H1 (cell line): ENCODE data around the gene FGF5. TPM values are rescaled to one million over a fixed set of nuclear protein-coding genes. Genes with fewer than 3 reads are reported as not detected.

Experiments
- CTCF ChIA-PET: fragments of 300-600 bp; sonication (Branson Sonifier 250); formaldehyde crosslinking; loops from one replicate; lab custom pipeline; 2021; ENCODE audit not compliant: partially characterized antibody; lab: Charles Lee
- POLR2A ChIA-PET: fragments of 300-600 bp; sonication (Branson Sonifier 250); formaldehyde crosslinking; loops from one replicate; lab custom pipeline; 2021; ENCODE audit warnings: inconsistent platforms; ENCODE audit not compliant: partially characterized antibody; lab: Charles Lee
- DNase-seq, 2 experiments: peaks; one replicate each; pipeline versions ENCODE4 v3.0.0 to v3.0.0-alpha.2; 2010 to 2022; ENCODE audit warnings: low spot score in 2 of 2, low read depth in 1 of 2, mixed read lengths in 1 of 2
- FAIRE-seq: peaks from 2 replicates; lab custom pipeline; 2011; peaks lifted over from hg19 to GRCh38; lab: Jason Lieb, UNC
- H2AFZ ChIP-seq: 2 replicates; pipeline ENCODE4 v1.8.1; 2012; ENCODE audit warnings: low read length, inconsistent platforms
- H2AK5ac ChIP-seq: 2 replicates; pipeline ENCODE4 v1.6.1; 2013; ENCODE audit warnings: low read depth, low read length
- H2BK120ac ChIP-seq: replicated peaks from 2 replicates; pipeline ENCODE3; 2013; ENCODE audit warnings: low read depth, low read length, inconsistent platforms
- H2BK12ac ChIP-seq: 2 replicates; pipeline ENCODE4 v1.6.1; 2013; ENCODE audit warnings: low read depth, low read length
- H2BK15ac ChIP-seq: 2 replicates; pipeline ENCODE4 v1.6.1; 2013; ENCODE audit warnings: low read length
- H2BK20ac ChIP-seq: 2 replicates; pipeline ENCODE4 v1.6.1; 2013; ENCODE audit warnings: low read length
- H2BK5ac ChIP-seq: 2 replicates; pipeline ENCODE4 v1.6.1; 2013; ENCODE audit warnings: low read depth, low read length
- H3K14ac ChIP-seq: 2 replicates; pipeline ENCODE4 v1.6.1; 2013; ENCODE audit warnings: inconsistent platforms; ENCODE audit not compliant: insufficient read length
- H3K18ac ChIP-seq: 2 replicates; pipeline ENCODE4 v1.6.1; 2013; ENCODE audit warnings: low read length; ENCODE audit errors: extremely low read depth
- H3K23ac ChIP-seq: 2 replicates; pipeline ENCODE4 v1.6.1; 2013; ENCODE audit warnings: inconsistent platforms; ENCODE audit not compliant: insufficient read length
- H3K23me2 ChIP-seq: 2 replicates; pipeline ENCODE4 v1.6.1; 2013; ENCODE audit warnings: low read depth, low read length
- H3K27ac ChIP-seq: 2 replicates; pipeline ENCODE4 v1.6.1; 2011; ENCODE audit warnings: low read depth, low read length, inconsistent platforms
- H3K27me3 ChIP-seq, 4 experiments: replicated peaks in 1 of 4; 1 replicate in 1 of 4; 2 replicates in 3 of 4; pipeline versions ENCODE4 v1.6.1 to v1.8.1; 2011 to 2013; ENCODE audit warnings: low read length in 3 of 4, mild to moderate bottlenecking in 3 of 4, inconsistent platforms in 2 of 4, mixed read lengths in 2 of 4, moderate library complexity in 1 of 4; ENCODE audit not compliant: control insufficient read depth in 3 of 4, insufficient read depth in 3 of 4; ENCODE audit errors: extremely low read depth in 1 of 4
- H3K36me3 ChIP-seq, 4 experiments: 2 replicates each; pipeline versions ENCODE4 v1.6.1 to v1.8.1; 2011 to 2013; ENCODE audit warnings: mild to moderate bottlenecking in 4 of 4, low read length in 3 of 4, moderate library complexity in 2 of 4, control low read depth in 1 of 4, inconsistent platforms in 1 of 4; ENCODE audit not compliant: insufficient read depth in 4 of 4, control insufficient read depth in 2 of 4
- H3K4ac ChIP-seq: replicated peaks from 2 replicates; pipeline ENCODE3; 2013; ENCODE audit warnings: low read length, low read depth, mixed read lengths, inconsistent platforms; ENCODE audit not compliant: insufficient read length
- H3K4me1 ChIP-seq, 4 experiments: replicated peaks in 1 of 4; 1 replicate in 1 of 4; 2 replicates in 3 of 4; pipeline versions ENCODE4 v1.6.1 to v1.8.1; 2011 to 2013; ENCODE audit warnings: low read length in 3 of 4, inconsistent platforms in 2 of 4, mixed read lengths in 1 of 4; ENCODE audit not compliant: insufficient read depth in 4 of 4, control insufficient read depth in 3 of 4
- H3K4me2 ChIP-seq, 2 experiments: 2 replicates each; pipeline versions ENCODE4 v1.6.1 to v1.8.1; 2011 to 2013; ENCODE audit warnings: low read depth in 2 of 2, low read length in 2 of 2, control low read depth in 1 of 2, inconsistent platforms in 1 of 2, mild to moderate bottlenecking in 1 of 2; ENCODE audit not compliant: insufficient read depth in 1 of 2
- H3K4me3 ChIP-seq, 4 experiments: fragments of 200-600, 300-600 bp in 1 of 4; sonication (generic), shearing (Covaris generic), sonication (Bioruptor Twin) in 1 of 4; 2 replicates each; pipeline versions ENCODE4 v1.5.1 to v1.8.1; 2011 to 2016; ENCODE audit warnings: low read length in 4 of 4, low read depth in 3 of 4, control low read depth in 2 of 4, inconsistent platforms in 2 of 4, mild to moderate bottlenecking in 2 of 4, mixed read lengths in 1 of 4, moderate library complexity in 1 of 4; ENCODE audit not compliant: insufficient read depth in 2 of 4; ENCODE audit errors: extremely low read depth in 1 of 4
- H3K56ac ChIP-seq: replicated peaks from 2 replicates; pipeline ENCODE3; 2013; ENCODE audit warnings: low read depth, mild to moderate bottlenecking, mixed read lengths, low read length, inconsistent platforms; ENCODE audit not compliant: insufficient read length
- H3K79me1 ChIP-seq: 2 replicates; pipeline ENCODE4 v1.6.1; 2013; ENCODE audit warnings: low read depth, low read length, control low read depth
- H3K79me2 ChIP-seq, 2 experiments: 2 replicates each; pipeline versions ENCODE4 v1.6.1 to v1.8.1; 2012 to 2013; ENCODE audit warnings: low read length in 2 of 2, mild to moderate bottlenecking in 2 of 2, inconsistent platforms in 1 of 2; ENCODE audit not compliant: insufficient read depth in 2 of 2, control insufficient read depth in 1 of 2
- H3K9ac ChIP-seq, 4 experiments: replicated peaks in 1 of 4; 1 replicate in 1 of 4; 2 replicates in 3 of 4; pipeline versions ENCODE4 v1.6.1 to v1.8.1; 2011 to 2013; ENCODE audit warnings: low read depth in 3 of 4, low read length in 3 of 4, control low read depth in 2 of 4, mild to moderate bottlenecking in 2 of 4, moderate library complexity in 2 of 4, inconsistent platforms in 1 of 4; ENCODE audit errors: extremely low read depth in 1 of 4
- H3K9me3 ChIP-seq, 2 experiments: 2 replicates each; pipeline versions ENCODE4 v1.6.1 to v1.8.1; 2012 to 2013; ENCODE audit warnings: mild to moderate bottlenecking in 2 of 2, moderate library complexity in 2 of 2, control low read depth in 1 of 2, inconsistent platforms in 1 of 2, low read depth in 1 of 2, low read length in 1 of 2, mixed read lengths in 1 of 2; ENCODE audit not compliant: insufficient read depth in 2 of 2
- H4K20me1 ChIP-seq, 2 experiments: replicated peaks in 1 of 2; 2 replicates each; pipeline versions ENCODE3 to v1.8.1; 2011 to 2013; ENCODE audit warnings: inconsistent platforms in 2 of 2, low read length in 2 of 2, mild to moderate bottlenecking in 1 of 2; ENCODE audit not compliant: insufficient read depth in 2 of 2, control insufficient read depth in 1 of 2
- H4K5ac ChIP-seq: 2 replicates; pipeline ENCODE4 v1.6.1; 2013; ENCODE audit warnings: low read length, low read depth, mixed read lengths, inconsistent platforms; ENCODE audit not compliant: insufficient read length
- H4K8ac ChIP-seq: 2 replicates; pipeline ENCODE4 v1.8.0; 2013; ENCODE audit warnings: mild to moderate bottlenecking, moderate library complexity, low read length, inconsistent platforms; ENCODE audit not compliant: insufficient read depth; ENCODE audit errors: extremely low read depth
- H4K91ac ChIP-seq: replicated peaks from 2 replicates; pipeline ENCODE3; 2013; ENCODE audit warnings: low read length, mixed read lengths, inconsistent platforms; ENCODE audit not compliant: insufficient read length
- ASH2L ChIP-seq: fragments of 200-600, 300-600 bp; sonication (generic); IDR thresholded peaks from one replicate; pipeline ENCODE4 v1.7.1; 2017; ENCODE audit warnings: low read length
- BACH1 ChIP-seq: IDR thresholded peaks from 2 replicates; pipeline ENCODE4 v1.6.1; 2012; ENCODE audit warnings: low read length, improper control_type of control experiment
- EGR1 ChIP-seq: IDR thresholded peaks from 2 replicates; pipeline ENCODE4 v1.6.1; 2011; ENCODE audit warnings: low read depth, low read length, borderline replicate concordance
- HDAC2 ChIP-seq, 2 experiments: fragments of 300-600 bp in 1 of 2; sonication (generic) in 1 of 2; IDR thresholded peaks; 2 replicates each; pipeline ENCODE4 v1.6.1; 2011 to 2012; ENCODE audit warnings: low read depth in 2 of 2, low read length in 2 of 2, mild to moderate bottlenecking in 2 of 2, moderate library complexity in 2 of 2, borderline replicate concordance in 1 of 2, inconsistent platforms in 1 of 2
- RFX5 ChIP-seq: IDR thresholded peaks from 2 replicates; pipeline ENCODE4 v1.6.1; 2011; ENCODE audit warnings: low read depth, low read length, improper control_type of control experiment, borderline replicate concordance
- WGBS, 2 experiments: shearing (Covaris generic) in 1 of 2; methylation state at CpG; one replicate each; pipeline versions ENCODE4 v1.1.6 to v1.1.7; 2013 to 2015; ENCODE audit warnings: low lambda C conversion rate in 2 of 2, mixed read lengths in 2 of 2, inconsistent platforms in 1 of 2, low coverage in 1 of 2, missing lambda C conversion rate in 1 of 2; ENCODE audit not compliant: insufficient replicate concordance in 2 of 2, insufficient coverage in 1 of 2, insufficient read length in 1 of 2; ENCODE audit errors: extremely low coverage in 1 of 2, missing lambda C conversion rate in 1 of 2; 5-methylcytosine and 5-hydroxymethylcytosine counted together
- polyA plus RNA-seq, 7 experiments: library from polyadenylated mRNA; depleted of rRNA in 3 of 7; stranded (reverse) in 5 of 7; unstranded in 2 of 7; fragments of >200 nt in 5 of 7; fragments of 200-250 nt in 2 of 7; gene quantifications; 1 replicate in 5 of 7; 2 replicates in 1 of 7; 4 replicates in 1 of 7; pipeline versions ENCODE4 v1.2.1 to v1.2.3, GENCODE V29; 2011 to 2013; ENCODE audit warnings: missing spikeins in 2 of 7, mixed read lengths in 2 of 7
- total RNA-seq: library from RNA; stranded (reverse); fragmentation: NEBNext Ultra II Directional; extraction: Animal tissue kit (Norgen Biotek cat#: 25700); gene quantifications from 2 replicates; pipeline ENCODE4 v1.2.1, GENCODE V29; 2021
- TF ChIP-seq, protein P1 (sequence below): IDR thresholded peaks from 2 replicates; pipeline ENCODE4 v1.6.1; 2012; ENCODE audit warnings: inconsistent platforms
- TF ChIP-seq, protein P2 (sequence below): IDR thresholded peaks from 2 replicates; pipeline ENCODE4 v1.6.1; 2011; ENCODE audit warnings: low read length, improper control_type of control experiment

FGF5 gene
- total and polyA plus RNA-seq, 2 of the 8 experiments (the other 6 are each of a cell fraction or from before 2014, with no cell fraction given), result not detected

DNA sequence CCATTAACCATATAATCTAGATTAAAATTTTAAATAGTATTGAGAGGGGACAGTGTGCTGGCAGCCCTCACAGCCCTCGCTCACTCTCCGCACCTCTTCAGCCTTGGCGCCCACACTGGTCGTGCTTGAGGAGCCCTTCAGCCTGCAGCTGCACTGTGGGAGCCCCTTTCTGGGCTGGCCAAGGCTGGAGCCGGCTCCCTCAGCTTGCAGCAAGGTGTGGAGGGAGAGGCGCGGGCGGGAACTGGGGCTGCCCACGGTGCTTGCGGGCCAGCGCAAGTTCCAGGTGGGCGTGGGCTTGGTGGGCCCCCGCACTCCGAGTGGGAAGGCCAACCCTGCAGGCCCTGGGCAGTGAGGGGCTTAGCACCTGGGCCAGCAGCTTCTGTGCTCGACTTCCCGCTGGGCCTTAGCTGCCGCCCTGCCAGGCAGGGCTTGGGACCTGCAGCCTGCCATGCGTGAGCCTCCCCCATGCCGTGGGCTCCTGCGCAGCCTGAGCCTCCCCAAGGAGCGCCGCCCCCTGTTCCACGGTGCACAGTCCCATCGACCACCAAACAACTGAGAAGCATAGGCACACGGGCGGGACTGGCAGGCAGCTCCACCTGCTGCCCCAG, 36.3 kb downstream of the FGF5 start:
- Histone ChIP-seq H4K91ac (no peak overlapping the region), H4K8ac (no peak overlapping the region), H3K27ac (no peak overlapping the region), H3K56ac (no peak overlapping the region), H3K23ac (no peak overlapping the region), H2BK20ac (no peak overlapping the region), H3K9me3 (peaks cover 3 to 7% of the 10 kb centered on the region in 2 experiments; a peak in 1 of 4 replicates), H3K4me2 (no peak overlapping the region), H3K27me3 (no peaks in the 10 kb centered on the region), H3K4ac (no peak overlapping the region), H2BK5ac (no peak overlapping the region), H4K20me1 (no peaks in the 10 kb centered on the region), H3K36me3 (0 out of 8 replicates have a peak, but pooled peaks cover 0 to 3% (median 0%) of the 10 kb centered on the region in 4 experiments), H3K4me3 (no peak overlapping the region), H3K79me1 (no peaks in the 10 kb centered on the region), H3K9ac (no peak overlapping the region), H2AFZ (no peak overlapping the region), H2BK120ac (no peak overlapping the region), H3K23me2 (no peaks in the 10 kb centered on the region), H2AK5ac (no peak overlapping the region), H2BK15ac (no peak overlapping the region), H3K79me2 (no peaks in the 10 kb centered on the region), H2BK12ac (no peak overlapping the region), H3K14ac (no peak overlapping the region), H3K4me1 (peaks cover 0 to 2% (median 0%) of the 10 kb centered on the region in 4 experiments; a peak in 1 of 7 replicates), H4K5ac (no peak overlapping the region), H3K18ac (no peak overlapping the region)
- POLR2A ChIA-PET, result interaction anchor here (0.6 kb wide), 1 partner anchor 1979 kb away, joined by 3 read pairs; no protein-coding TSS in a partner anchor
- CTCF ChIA-PET, result interaction anchor here (0.6 to 1.5 kb wide), 5 partner anchors 8 to 37 kb away, joined by 3 to 5 read pairs (median 3); partner anchors contain the start of gene FGF5
- WGBS, 2 experiments, result 92% methylated on average over 18 of the region's 26 CpGs; no CpG with 5 or more reads in 1 of the 2 experiments
- no peak for DNase-seq
- FAIRE-seq, result no peak
- TF ChIP-seq EGR1 (no peak), BACH1 (no peak), ASH2L (no peak), RFX5 (no peak), HDAC2 (IDR thresholded peaks at IDR 0.05; ENCODE audit: borderline replicate concordance in 1 of 2, low read depth in 2 of 2, low read length in 2 of 2) (no peak)
- TF ChIP-seq, protein P1, sequence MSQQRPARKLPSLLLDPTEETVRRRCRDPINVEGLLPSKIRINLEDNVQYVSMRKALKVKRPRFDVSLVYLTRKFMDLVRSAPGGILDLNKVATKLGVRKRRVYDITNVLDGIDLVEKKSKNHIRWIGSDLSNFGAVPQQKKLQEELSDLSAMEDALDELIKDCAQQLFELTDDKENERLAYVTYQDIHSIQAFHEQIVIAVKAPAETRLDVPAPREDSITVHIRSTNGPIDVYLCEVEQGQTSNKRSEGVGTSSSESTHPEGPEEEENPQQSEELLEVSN, result no peak
- TF ChIP-seq, protein P2, sequence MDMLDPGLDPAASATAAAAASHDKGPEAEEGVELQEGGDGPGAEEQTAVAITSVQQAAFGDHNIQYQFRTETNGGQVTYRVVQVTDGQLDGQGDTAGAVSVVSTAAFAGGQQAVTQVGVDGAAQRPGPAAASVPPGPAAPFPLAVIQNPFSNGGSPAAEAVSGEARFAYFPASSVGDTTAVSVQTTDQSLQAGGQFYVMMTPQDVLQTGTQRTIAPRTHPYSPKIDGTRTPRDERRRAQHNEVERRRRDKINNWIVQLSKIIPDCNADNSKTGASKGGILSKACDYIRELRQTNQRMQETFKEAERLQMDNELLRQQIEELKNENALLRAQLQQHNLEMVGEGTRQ, result no peak
